Stimulated activated CD8-positive, alpha-beta memory T cell treated with anti-CD3 and anti-CD28 coated beads, Interleukin-7, amount 100 ng/mL, for 24 hours (primary cell): ENCODE data around the gene MSL3.

Experiments used
- DNase-seq: peaks from one replicate; pipeline ENCODE4 v3.0.0-alpha.2; 2020; ENCODE audit warnings: low read depth

The MSL3 gene

GRCh38 chrX:11759461-11760311 lies 1.6 kb downstream of the MSL3 start:
- peak; percentile 24 for DNase-seq

GRCh38 chrX:11760958-11761357 lies 2.9 kb downstream of the MSL3 start:
- DNase-seq = no peak

- no peak for DNase-seq
Observed at GRCh38 chrX:11764602-11765067, 6.6 kb downstream of the MSL3 start.

GRCh38 chrX:11765449-11765848 lies 7.4 kb downstream of the MSL3 start:
- no peak for DNase-seq

- no peak for DNase-seq
Observed at GRCh38 chrX:11766487-11766886, 8.4 kb downstream of the MSL3 start.

GRCh38 chrX:11768039-11768438 lies 10.0 kb downstream of the MSL3 start:
- no peak for DNase-seq

- DNase-seq = no peak
Observed at GRCh38 chrX:11770320-11770719, 12.3 kb downstream of the MSL3 start.

GRCh38 chrX:11778230-11778629 lies 20.2 kb downstream of the MSL3 start:
- DNase-seq = no peak

GRCh38 chrX:11781133-11781532 lies 23.1 kb downstream of the MSL3 start:
- DNase-seq = no peak

GRCh38 chrX:11781734-11782370 lies 23.8 kb downstream of the MSL3 start:
- DNase-seq = no peak

GRCh38 chrX:11784543-11784942 lies 26.5 kb downstream of the MSL3 start:
- DNase-seq = no peak

- no peak for DNase-seq
Observed at GRCh38 chrX:11786862-11787261, 28.8 kb downstream of the MSL3 start.

GRCh38 chrX:11787564-11787963 lies 29.5 kb downstream of the MSL3 start:
- peak; percentile 46 for DNase-seq

- DNase-seq = no peak
Observed at GRCh38 chrX:11789809-11790208, 31.8 kb downstream of the MSL3 start.

GRCh38 chrX:11791090-11791489 lies 33.1 kb downstream of the MSL3 start:
- DNase-seq = no peak

- no peak for DNase-seq
Observed at GRCh38 chrX:11791537-11791936, 33.5 kb downstream of the MSL3 start.

GRCh38 chrX:11792461-11793421 lies 34.7 kb downstream of the MSL3 start:
- no peak for DNase-seq

- no peak for DNase-seq
Observed at GRCh38 chrX:11793734-11794133, 35.7 kb downstream of the MSL3 start.

GRCh38 chrX:11813341-11813740 lies 55.3 kb downstream of the MSL3 start:
- DNase-seq = no peak
